Measurements from ENCODE around the gene PHAF1.
"Not testable (repeated sequence)": the region's sequence is repeated elsewhere in the genome, so short reads cannot be mapped to it uniquely, and the experiment has no call there.

Gene PHAF1

DNA sequence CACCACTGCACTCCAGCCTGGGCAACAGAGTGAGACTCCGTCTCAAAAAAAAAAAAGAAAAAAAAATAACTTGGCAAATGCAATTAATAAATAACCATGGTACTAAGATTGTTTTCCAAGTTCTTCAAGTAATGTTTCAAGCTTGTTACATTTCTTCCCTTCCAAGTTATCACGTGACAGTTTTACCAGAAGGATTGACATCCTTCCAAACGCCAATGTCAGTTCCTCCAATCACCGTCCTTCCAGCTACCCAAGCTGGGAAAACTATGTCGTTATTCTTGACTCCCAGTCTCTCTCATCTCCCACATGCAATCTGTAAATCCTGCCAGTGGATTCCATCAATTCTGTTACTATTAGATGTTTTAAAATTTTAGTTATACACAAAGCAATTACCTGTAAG is 3.9 kb upstream of the PHAF1 start:
- no peak for DNase-seq

GRCh38 chr16:67108489-67108888 is 1.3 kb upstream of the PHAF1 start:
- DNase-seq, result no peak

- no peak for DNase-seq
Observed at GRCh38 chr16:67108931-67109406, 772 bp upstream of the PHAF1 start.

GRCh38 chr16:67111951-67112444 is 2.3 kb downstream of the PHAF1 start:
- no peak for DNase-seq

DNA sequence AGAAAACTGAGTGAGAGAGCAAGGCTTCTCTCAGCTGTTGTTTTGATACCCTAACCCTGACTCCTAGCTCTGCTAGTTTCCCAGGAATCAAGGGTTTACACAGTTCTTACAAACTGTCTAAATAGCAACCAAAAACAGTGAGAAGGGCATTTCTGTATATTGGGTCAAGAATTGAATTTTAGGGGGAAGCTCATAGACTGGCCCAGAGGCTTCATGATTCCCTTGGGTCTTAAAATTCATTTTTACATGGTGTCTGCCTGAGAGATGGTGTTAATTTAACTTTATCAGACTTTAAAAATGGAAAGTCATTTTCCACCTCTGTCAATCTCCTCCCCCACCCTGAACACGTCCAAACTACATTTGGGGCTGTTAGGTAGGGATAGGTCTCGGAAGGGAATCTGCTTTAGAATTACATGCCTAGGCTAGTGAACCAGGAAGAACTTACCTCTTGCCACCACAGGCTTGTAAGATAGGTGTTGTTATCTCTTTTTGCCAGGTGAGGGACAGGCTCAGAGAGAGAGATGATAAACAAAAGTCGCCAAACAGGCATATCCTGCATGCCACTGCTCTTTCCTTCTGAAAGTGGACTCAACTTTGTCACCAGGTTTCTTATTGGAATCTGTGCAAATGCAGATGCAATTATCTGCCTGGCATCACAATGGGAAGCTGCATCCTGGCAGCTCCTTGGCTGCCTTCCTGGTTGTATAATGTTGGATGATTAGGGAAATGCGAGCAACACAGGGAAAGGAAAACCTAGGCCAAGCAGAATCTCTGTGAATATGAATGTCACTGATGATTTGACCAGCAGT is 3.1 kb downstream of the PHAF1 start:
- no peak for DNase-seq

- no peak for DNase-seq
Observed at GRCh38 chr16:67114793-67115192, 5.1 kb downstream of the PHAF1 start.

DNA sequence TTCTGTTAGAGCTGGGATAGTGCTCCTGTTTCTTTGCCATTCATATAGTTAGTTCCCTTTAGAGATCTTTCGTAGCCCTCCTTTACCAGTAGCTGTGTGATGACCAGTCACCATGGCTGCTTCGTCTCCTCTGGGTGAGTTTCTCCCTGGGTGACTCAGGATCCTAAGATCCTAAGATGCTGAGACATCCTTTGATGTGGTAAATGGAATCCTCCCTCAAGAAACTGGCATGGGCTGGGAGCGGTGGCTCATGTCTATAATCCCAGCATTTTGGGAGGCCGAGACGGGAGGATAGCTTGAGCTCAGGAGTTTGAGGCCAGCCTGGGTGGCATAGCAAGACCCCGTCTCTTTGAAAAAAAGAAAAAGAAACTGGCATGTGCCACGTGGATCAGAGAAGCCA is 5.9 kb downstream of the PHAF1 start:
- no peak for DNase-seq

DNA sequence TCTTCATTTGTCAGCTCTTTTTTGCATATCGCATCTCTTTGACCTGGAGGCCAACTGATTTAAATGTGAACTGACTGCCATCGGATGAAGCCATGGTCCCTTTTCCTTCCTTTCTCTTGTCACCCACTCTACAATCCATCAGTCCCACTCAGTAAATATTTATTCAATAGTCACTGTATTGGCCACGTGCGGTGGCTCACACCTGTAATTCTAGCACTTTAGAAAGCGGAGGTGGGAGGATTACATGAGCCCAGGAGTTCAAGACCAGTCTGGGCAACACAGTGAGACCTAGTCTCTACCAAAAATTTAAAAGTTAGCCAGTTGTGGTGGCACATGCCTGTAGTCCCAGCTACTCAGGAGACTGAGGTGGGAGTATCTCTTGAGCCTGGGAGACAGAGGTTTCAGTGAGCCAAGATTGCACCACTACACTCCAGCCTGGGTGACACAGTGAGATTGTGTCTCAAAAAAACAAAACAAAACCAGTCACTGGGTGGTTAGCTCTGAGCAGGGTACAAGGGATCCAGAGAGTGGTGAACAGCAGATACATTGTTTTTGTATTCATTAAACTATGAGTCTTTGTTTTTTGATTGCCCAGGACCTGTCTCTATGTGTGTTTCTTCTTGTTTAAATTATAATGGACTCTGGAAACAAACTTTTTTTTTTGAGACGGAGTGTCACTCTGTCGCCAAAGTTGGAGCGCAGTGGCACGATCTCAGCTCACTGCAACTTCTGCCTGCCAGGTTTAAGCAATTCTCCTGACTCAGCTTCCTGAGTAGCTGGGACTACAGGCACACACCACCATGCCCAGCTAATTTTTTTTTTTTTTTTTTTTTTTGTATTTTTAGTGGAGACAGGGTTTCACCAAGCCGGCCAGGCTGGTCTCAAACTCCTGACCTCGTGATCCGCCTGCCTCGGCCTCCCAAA is 6.9 kb downstream of the PHAF1 start:
- DNase-seq, result no peak

- DNase-seq, result no peak
Observed at GRCh38 chr16:67117716-67118115, 8.0 kb downstream of the PHAF1 start.

GRCh38 chr16:67120025-67120424 is 10.3 kb downstream of the PHAF1 start:
- DNase-seq, result no peak

- DNase-seq, result not testable (repeated sequence)
Observed at GRCh38 chr16:67122799-67123198, 13.1 kb downstream of the PHAF1 start.

GRCh38 chr16:67128417-67128816 is 18.7 kb downstream of the PHAF1 start:
- no peak for DNase-seq

DNA sequence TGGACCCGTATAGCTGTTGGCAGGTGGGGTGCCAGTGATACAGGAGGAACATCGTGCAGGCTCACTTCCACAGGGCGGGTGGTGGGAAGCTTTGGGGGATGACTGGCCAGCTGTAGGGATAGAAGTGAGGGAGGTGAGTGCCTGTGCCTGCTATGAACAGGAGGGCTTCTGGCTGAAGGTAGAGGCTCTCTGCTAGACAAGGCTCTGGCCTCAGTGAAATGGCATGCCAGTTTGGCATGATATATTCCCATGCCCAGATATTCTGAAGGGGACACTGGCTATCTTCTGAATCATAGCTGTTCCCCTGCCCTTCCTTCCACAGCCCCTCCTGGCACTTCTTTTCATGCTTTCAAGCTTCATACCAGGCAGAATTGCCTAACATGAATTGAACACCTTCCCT is 19.1 kb downstream of the PHAF1 start:
- DNase-seq, result no peak

GRCh38 chr16:67129422-67129821 is 19.7 kb downstream of the PHAF1 start:
- DNase-seq, result no peak

DNA sequence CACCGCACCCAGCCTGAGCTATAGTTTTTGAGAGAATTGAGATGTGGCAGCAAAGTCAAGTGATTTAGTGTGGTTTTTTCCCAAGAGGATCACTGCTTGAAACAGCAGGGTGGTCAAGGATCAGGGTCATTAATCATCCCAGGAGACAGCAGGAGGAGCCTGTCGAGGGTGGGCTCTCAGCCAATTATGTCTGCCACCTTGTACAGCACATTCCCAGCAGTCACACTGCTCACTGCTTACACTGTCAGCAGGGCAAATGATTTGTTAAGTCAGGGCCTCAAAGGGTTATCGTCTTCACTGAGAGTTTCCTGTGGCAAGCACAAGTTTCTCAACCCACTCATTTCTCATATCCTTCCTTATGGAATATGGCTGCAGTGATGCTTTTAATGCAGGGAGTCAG is 27.9 kb downstream of the PHAF1 start:
- peak; percentile 2 for DNase-seq

- no peak for DNase-seq
Observed at GRCh38 chr16:67141391-67141790, 31.6 kb downstream of the PHAF1 start.

GRCh38 chr16:67142342-67142741 is 32.6 kb downstream of the PHAF1 start:
- no peak for DNase-seq

DNA sequence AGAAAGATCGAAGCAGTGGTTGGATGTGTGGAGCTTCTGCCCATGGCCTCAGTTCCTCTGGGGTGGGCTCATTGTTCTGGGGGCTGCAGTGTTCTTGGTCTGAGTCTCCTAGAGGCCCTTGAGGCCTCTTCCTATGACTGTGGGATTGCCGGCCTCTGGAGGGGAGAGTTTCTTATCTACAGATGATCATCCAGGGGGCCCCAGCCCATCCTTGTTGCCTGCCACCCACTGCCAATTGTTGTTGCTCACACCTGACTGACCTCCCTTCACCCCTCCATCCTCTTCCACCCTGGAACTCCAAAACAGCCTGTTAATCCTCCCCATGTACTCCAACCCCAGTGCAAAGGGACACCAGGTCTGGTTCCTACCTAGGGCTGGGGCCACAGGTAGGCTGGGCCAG is 35.2 kb downstream of the PHAF1 start:
- DNase-seq, result no peak

GRCh38 chr16:67145746-67146145 is 36.0 kb downstream of the PHAF1 start:
- DNase-seq, result no peak

GRCh38 chr16:67146523-67147357 is 37.0 kb downstream of the PHAF1 start:
- no peak for DNase-seq

GRCh38 chr16:67147437-67148140 is 37.8 kb downstream of the PHAF1 start:
- no peak for DNase-seq

GRCh38 chr16:67148221-67148620 is 38.5 kb downstream of the PHAF1 start:
- DNase-seq, result no peak

All from NCI-H1105 treated with DMSO at 0.1 percent for 48 hours (cell line).